Amygdala (tissue), 56 donors: ENCODE results near the gene PLPPR5.

Experiments used
- DNase-seq, 56 donors: peaks; one replicate each; lab custom pipeline; 2025; lab: John Stamatoyannopoulos, UW

The PLPPR5 gene

DNA sequence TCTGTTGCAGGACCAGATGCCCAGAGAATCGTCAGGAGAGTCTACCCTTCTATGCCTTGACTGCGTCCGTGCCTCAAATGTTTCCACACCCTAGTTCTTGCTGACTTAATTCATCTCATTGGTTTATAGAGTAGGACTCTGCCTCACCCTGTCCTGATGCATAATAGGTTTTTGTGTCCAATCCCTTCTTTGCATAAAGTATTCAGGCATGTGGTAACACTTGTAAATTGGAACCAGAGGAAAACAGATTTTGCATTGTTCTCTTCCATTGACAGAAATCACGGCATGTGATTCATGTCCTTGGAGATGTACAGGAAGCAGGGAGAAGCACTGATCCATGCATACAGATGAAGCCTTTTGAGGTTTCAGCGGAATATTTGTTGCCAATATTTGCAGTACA is 29.5 kb downstream of the PLPPR5 start:
- peak in 2 of 56 donors; percentile 4 to 10 for DNase-seq

DNA sequence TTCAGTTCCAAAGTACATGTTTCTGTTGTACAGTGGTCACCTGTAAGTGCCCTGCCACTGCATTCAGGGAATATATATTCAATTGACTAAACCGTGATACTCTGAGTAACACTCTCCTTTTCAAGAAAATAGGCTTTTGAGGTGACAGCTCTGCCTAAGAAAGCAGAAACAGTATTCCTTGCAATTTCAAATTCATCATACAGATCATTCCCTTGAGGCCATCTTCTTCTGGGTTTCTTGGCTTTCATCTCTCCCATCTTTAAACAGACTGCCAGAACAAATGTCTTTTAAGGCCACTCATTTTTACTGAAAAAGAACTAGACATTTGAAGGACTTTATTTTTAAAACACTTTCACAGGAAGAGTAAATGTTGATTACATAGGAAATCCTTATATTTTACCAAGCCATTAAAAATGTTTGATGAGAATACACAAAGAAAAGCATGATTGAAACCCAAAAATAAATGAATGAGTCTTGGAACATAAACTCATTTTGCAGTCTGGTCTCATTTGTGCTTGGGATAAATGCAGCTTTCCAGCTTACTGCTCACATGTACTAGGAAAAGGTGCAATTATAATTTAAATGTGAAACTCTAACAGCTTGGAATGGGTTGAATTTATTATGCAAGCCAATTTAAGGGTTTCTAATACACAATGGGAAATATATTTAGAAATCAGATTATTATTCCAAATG is 34.7 kb downstream of the PLPPR5 start:
- no peak for DNase-seq

DNA sequence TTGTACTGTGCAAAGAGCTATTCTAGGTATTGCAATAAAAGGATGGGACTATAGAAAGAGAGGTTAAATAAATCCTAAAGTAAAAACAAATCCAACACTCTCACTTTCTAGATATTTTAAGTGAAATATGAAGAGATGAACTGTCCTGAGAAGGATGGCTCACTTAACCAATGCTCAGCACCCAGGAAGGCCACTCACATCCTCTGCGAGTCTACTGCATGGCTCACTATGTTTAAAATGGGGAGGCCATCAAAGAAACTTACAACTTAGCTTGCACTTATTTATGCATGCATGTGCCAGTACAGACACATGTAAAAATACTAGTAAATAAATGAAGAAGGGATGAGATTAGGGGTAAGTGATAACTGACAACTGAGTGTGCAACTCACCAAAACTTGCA is 37.5 kb downstream of the PLPPR5 start:
- DNase-seq = no peak

DNA sequence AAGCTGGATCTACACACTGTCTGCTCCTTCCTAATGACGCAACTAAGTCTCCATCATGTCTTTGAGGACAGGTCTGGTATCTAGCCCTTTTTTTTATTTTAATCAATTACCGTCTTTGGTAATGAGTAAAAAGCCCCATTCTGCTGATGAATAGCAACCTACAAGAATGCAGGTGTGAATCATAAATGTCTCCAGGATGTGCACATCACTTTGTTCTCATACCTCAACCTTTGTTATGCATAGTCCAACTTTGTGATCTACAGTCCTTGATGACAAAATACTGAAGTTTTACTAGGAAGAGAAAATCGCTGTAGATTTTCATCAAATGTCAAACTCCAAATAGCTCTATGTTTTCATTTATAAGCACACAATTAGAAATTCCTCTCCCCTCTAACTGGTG is 39.3 kb downstream of the PLPPR5 start:
- no peak for DNase-seq

DNA sequence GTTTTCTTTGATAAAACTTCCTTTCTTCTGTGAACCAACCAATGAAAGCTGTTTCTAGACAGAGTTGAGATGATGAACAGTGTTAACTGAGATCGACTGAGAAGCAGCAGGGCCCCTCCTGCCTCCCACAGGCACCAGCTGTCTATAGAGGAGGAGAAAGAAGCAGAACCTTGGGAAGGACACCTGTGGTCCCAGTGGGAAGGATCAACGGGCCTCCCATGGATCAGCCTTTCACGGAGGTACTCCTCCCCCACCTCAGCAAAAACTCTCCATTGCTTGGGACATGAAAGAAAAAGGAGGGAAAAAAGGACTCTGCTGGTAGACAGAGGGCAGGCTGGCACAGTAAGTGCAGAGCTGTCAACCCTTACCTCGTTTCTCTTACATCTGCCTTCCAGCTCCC is 40.5 kb downstream of the PLPPR5 start:
- no peak for DNase-seq

DNA sequence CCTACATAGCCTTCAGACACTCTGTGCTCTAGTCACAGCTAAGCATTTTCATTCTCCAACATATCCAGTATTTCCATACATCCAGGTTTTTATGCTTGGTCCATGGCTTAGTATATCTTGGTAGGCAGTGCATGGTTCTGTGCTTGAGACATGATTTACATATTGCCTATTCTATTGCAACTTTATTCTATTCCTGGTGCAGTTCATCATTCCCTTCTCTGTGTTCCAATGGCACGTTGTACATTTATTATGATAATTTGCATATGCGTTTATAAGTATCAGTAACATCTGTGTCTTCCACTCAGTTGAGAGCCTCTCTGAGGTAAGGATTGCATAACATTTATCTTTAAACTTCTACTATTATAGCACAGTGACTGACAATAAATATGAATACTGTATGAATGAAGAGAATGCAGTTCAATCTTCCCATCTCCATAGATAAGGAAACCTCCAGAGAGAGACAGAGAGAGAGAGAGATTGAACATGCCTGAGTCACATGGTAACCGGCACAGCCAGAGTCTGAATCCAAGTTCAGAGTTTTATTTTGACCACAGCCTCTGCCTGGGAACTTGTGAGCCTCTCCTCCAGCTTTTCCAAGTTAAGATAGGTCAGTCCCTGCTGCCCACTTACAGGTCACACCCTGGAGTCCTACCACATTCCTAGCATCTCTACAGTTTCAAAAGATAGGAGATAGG is 41.5 kb downstream of the PLPPR5 start:
- DNase-seq = no peak

DNA sequence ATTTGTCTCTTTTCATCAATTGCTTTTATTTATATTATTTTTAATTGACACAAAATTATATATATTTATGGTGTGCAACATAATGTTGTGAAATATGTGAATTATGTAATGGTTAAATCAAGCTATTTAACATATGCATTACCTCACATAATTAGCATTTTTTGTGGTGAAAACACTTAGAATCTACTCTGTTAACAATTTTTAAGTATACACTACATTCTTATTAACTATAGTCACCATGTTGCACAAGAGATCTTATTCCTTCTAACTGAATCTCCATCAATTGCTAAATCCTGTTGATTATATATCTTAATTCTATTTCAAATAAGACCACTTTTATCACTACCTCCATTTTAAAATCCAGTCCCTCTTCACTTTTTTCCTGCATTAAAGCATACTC is 42.5 kb downstream of the PLPPR5 start:
- no peak for DNase-seq

DNA sequence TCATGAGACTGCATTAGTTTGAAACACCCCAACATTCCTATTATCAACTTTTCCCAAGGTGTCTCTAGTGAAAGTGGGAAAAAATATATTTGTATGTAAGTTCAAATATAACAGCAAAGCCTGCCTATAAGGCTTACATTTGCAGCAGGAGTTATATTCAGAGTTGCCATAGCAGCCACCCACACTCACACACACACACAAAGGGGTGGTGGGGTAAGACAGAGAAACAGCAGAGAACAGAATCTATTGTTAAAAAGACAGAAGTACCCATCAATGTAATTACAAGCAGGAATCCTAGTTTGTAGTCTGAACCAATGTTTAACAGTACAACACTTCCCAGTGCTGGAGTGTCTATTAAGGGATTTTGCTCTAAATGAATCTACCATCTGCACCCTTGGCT is 55.0 kb downstream of the PLPPR5 start:
- peak in 7 of 56 donors; percentile 1 to 32 (median 4) for DNase-seq

DNA sequence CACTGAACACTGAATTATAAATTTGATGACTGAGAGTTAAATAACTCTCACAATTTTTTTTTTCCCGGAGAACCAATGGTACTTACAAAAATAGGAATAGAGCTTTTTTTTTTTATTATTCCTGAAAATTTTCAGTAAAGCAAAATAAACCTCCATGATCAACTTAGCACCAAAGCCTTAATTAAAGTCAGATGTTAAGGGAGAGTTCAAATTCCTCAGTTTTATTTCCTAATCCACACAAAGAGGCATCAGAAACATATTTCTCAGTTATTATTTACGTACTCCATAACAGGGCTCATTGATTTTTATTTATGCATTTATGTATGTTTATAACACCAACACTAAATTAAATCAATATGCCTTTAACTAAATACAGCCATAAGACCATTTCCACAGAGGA is 55.5 kb downstream of the PLPPR5 start:
- no peak for DNase-seq

DNA sequence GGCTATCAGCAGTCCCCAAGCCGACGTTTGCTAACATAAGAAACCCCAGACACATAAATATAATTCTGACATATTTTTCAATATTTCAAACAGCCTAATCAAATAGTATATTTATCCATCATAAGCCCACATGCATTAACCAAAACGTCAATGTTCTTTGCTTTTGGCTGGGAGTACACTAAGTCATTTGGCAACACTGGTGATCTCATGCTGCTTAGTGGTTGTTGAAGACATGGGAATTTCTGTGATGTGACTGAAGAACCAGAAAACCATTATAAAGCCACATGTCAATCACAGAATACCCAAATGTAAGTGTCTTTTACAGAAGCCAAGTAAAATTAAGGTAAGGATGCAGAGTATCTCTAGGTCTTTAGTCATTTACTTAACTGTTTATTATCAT is 57.6 kb downstream of the PLPPR5 start:
- DNase-seq = no peak

DNA sequence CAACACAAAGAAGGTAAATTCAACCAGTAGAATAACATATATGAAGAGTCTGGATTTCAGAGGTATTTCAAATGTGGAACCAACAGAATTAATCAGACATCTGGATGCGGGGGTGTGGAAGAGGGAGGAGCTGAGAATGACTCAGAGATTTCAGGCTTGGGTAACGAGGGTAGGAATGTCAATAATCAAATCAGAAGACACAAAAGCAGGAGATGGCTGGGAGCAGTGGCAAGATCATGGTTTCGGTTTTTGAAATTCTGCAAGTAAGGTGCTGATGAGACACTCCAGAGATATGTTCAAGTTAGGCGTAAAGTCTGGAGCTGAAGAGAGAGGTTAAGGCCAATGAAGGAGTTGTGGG is 64.0 kb downstream of the PLPPR5 start:
- DNase-seq = peak in 1 of 56 donors; percentile 2

DNA sequence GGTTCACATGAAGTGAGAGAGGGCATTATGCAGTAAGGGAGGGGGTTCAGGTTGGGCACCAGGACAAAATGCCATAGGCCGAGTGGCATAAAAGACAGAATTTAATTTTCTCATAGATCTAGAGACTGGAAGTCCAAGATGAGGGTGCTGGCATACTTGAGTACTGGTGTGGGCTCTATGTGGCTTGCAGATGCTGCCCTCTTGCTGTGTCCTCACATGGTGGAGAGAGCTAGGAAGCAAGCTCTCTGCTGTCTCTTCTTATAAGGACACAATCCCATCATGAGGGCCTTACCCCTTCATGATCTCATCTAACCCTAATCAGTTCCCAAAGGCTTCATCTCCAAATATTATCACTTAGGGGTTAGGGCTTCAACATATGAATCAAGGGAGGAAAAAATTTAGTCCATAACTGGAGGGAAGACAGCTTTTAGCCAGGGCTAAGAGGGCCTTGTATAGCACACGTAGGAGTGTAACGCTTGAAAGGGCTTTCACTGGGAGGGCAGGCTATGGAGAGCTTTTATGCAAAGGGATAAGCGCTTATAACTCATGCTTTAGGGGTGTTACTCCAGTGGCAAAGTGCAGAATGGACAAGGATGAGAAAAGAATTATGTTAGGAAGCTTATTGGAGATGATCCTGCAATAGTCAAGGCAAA is 64.5 kb downstream of the PLPPR5 start:
- no peak for DNase-seq

DNA sequence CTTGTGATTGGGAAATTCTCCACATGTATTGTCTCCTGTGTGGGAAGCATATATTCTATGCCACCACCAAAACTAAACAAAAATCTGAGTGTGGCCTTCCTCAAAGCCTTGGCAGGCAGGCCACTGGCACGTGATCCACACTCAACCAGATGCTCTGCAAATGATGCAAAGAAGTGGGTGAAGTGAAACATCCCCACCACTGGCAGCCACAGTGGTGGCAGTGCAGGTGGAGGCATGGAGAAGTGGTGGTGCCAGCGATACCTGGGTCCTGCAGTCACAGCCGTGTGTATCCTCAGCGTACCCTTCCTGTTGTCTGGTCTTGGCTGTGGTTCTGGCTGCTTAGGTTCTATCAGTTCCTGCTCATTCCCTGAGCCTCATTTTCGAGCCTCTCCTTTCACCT is 65.2 kb downstream of the PLPPR5 start:
- DNase-seq = no peak

DNA sequence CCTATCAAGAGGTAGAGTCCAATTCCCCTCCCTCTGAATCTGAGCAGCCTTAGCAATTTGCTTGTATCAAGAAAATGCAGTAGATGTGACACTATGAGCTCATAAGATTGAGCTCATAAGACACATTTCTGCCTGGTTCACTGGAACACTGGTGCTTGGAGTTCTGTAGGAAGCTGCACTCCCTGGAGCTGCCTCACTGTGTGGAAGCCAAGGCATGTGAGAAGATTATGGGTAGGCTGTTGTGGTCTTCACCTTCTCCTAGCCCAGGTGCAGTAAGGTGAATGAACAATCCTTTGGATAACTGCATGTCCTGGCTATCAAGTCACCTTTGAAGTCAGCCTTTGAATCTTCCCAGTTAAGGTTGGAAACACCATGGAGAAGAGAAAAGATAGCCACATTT is 67.3 kb downstream of the PLPPR5 start:
- no peak for DNase-seq

DNA sequence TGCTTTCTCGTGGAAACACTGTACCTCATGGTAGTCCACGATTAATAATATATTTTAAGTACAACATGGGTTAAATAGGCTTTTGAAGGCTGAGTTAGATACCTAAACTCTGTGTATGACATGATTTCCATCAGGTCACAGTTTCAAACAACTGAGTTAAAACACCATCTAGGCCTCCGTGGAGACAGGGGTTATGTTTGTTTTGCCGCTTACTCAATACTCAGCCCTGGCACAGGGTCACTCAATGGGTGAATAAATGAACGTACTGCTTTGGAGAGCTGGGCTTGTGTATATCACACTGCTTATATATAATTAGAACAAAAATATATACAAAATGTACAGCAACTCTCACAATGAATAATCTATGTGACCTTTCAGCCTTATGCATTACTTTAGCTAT is 72.5 kb downstream of the PLPPR5 start:
- no peak for DNase-seq

DNA sequence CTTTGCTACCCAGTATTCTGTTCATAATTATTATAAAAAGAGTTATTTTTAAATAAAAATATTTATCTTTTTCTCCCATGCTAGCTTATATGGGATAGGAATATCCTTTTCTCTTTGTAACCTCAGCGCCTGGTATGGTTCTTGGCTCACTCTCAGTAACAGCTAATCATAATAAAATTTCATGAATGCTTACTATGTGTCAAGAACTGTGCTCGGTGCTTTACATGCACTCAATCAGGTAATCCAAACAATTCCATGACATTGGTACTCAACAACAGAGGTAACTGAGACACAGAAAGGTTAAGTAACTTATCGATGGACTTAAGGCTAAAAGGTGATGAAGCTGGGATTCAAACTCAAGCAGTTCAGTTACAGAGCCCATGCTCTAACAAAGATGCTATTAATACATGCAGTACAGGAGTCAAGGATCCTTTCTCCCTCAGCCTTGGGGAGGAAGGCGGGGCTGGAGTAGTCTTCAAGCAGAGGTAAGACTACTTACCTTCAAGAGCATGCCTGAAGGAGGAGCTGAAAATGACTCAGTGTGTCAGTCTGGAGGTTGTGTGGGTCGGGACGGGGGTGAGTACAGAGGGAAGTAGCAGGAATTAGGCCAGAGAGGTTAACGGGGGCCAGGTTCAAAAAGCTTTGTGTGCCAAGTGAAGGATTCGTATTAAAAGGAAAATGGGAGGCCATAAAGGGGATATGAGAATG is 73.4 kb downstream of the PLPPR5 start:
- no peak for DNase-seq

DNA sequence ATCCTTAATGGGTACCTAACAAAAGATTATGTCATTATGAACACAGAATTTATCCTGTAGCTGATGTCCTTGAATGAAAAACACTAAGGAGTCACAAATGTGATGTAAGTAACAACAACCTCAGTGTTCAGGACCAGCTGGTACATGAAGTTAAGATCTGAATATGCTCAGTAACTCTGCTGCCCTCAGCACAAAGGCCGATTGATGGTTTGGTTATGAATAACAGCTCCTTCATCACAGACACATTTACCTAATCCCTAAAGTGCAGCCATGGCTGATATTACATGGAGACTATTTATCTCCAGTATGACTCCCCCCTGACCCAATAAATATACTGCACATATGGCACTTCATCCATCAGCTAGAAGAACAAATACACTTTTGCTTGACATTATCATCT is 75.2 kb downstream of the PLPPR5 start:
- DNase-seq = no peak

DNA sequence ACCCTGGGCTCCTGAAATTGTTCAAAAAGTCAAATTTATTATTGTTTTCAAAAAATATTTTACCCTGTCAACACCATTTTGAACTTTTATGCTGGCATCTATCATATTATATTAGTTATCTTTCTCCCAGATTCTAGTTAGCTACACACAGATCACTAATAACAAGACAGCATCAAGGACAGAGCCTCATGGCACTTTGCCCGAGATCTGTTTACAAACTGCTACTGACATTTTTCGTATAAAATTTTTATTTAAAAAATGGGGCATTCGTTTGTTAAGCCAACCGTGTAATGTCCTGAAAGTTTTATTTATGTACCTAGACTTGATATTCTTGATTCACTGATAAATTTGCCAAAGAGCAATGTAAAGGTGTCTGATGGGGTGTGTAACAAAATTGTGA is 78.1 kb downstream of the PLPPR5 start:
- DNase-seq = no peak

DNA sequence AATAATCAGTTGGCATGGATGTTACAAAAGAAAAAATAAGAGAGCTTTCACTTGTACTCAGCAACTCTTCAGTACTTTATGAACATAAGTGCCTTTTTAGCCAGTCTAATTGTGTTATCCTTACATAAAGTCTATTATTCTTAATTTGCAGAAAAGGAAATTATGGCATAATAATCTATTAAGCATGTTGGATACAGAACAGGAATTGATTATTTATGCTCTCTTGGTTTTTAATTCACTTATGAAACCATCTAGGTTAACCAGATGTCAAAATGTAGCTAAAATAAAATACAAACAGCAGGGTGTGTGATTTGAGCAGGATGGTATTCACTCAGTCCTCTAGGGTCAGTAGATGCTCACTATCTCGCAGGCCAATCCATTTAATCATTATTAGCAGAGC is 79.7 kb downstream of the PLPPR5 start:
- no peak for DNase-seq

DNA sequence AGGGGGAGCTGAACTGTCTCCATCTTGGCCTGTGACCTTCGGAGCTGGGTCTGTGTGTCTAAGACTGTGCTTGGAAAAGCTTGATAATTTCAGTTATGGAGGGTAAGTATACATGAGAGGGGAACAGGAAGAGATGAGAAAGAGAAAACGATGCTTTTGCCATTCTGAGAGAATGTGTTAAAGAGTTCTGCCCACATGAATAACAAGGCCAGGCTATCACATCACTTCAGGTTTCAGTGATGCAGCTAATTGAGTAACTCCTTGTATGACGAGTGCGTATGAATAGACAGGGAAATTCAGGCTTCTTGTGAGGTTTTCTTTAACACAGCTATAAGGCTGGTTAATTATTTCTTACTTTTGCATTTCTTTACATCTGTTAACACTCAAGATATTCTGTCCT is 81.0 kb downstream of the PLPPR5 start:
- DNase-seq = no peak

DNA sequence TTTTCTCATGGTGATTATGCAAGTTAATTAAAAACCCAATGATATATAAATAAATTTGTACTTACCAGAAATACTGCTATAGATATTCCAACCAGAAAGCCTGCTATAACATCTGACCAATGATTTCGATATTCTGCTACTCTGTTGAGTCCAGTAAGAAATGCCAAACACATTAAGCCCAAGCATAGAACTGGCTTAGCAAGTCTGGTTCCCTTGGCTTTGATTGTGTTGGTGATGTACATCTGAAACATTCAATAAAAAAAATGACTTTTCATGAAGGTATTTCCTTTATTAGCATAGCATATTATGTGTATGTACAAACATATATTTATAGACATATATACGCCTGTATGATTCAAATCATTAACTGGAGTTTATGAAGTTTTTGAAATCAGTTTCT is 82.8 kb downstream of the PLPPR5 start:
- no peak for DNase-seq
